GM23338 (cell line): Measurements from ENCODE around the gene RIN3. TPM values are rescaled to one million over a fixed set of nuclear protein-coding genes. Genes with fewer than 3 reads are reported as not detected.

Source experiments
- ATAC-seq: fragments of 200-7000 bp; cut with Tn5 transposase; 3 replicates; pipeline ENCODE4 v1.9.1; 2020
- DNase-seq: peaks from one replicate; pipeline ENCODE4 v3.0.0-alpha.2; 2015; ENCODE audit warnings: low spot score
- H2AFZ ChIP-seq: fragments of 200-600 bp; sonication (generic); 2 replicates; pipeline ENCODE4 v1.8.0; 2016; ENCODE audit warnings: antibody characterized with exemption, mild to moderate bottlenecking, moderate library complexity
- H3F3A ChIP-seq: fragments of 200-600 bp; sonication (generic); replicated peaks from 2 replicates; pipeline ENCODE4 v1.8.0; 2017; ENCODE audit warnings: antibody characterized with exemption, mixed run types, low read depth
- H3K27ac ChIP-seq: fragments of 200-600 bp; sonication (generic); 2 replicates; pipeline ENCODE4 v1.6.1; 2016; ENCODE audit warnings: low read depth
- H3K27me3 ChIP-seq: fragments of 200-600 bp; sonication (generic); 2 replicates; pipeline ENCODE4 v1.8.0; 2016; ENCODE audit warnings: mild to moderate bottlenecking, mixed run types, moderate library complexity; ENCODE audit not compliant: insufficient read depth
- H3K36me3 ChIP-seq: fragments of 200-600 bp; sonication (generic); 2 replicates; pipeline ENCODE4 v1.8.0; 2016; ENCODE audit warnings: mild to moderate bottlenecking; ENCODE audit not compliant: insufficient read depth
- H3K4me1 ChIP-seq: fragments of 200-600 bp; sonication (generic); 2 replicates; pipeline ENCODE4 v1.8.0; 2016; ENCODE audit warnings: mild to moderate bottlenecking, moderate library complexity; ENCODE audit not compliant: insufficient read depth
- H3K4me2 ChIP-seq: fragments of 200-600 bp; sonication (generic); 2 replicates; pipeline ENCODE4 v1.7.1; 2017; ENCODE audit warnings: mixed run types
- H3K4me3 ChIP-seq: fragments of 200-600 bp; sonication (generic); 2 replicates; pipeline ENCODE4 v1.6.1; 2016; ENCODE audit warnings: mixed run types
- H3K79me2 ChIP-seq: fragments of 200-600 bp; sonication (generic); replicated peaks from 2 replicates; pipeline ENCODE4 v1.8.0; 2017; ENCODE audit warnings: mild to moderate bottlenecking; ENCODE audit not compliant: insufficient read depth
- H3K9me2 ChIP-seq: fragments of 200-600 bp; sonication (generic); 2 replicates; pipeline ENCODE4 v1.8.0; 2017; ENCODE audit not compliant: insufficient read depth
- H4K20me1 ChIP-seq: fragments of 200-600 bp; sonication (generic); replicated peaks from 2 replicates; pipeline ENCODE4 v1.8.0; 2017; ENCODE audit warnings: mild to moderate bottlenecking; ENCODE audit not compliant: insufficient read depth
- H3K27ac Mint-ChIP-seq: 2 replicates; pipeline ENCODE4 v1.8.0; 2020; ENCODE audit warnings: inconsistent platforms, mild to moderate bottlenecking, moderate library complexity, mixed read lengths
- H3K27me3 Mint-ChIP-seq: 3 replicates; pipeline ENCODE4 v1.8.0; 2022; ENCODE audit warnings: low read depth, mild to moderate bottlenecking, moderate library complexity, mixed read lengths, inconsistent platforms; ENCODE audit not compliant: insufficient read depth, poor library complexity
- H3K36me3 Mint-ChIP-seq: 3 replicates; pipeline ENCODE4 v1.8.0; 2021; ENCODE audit warnings: low read depth, mild to moderate bottlenecking, inconsistent platforms, moderate library complexity, mixed read lengths
- H3K4me1 Mint-ChIP-seq: 3 replicates; pipeline ENCODE4 v1.8.0; 2020; ENCODE audit warnings: mild to moderate bottlenecking, inconsistent platforms, mixed read lengths
- H3K4me3 Mint-ChIP-seq: 3 replicates; pipeline ENCODE4 v1.8.0; 2021; ENCODE audit warnings: moderate library complexity, mild to moderate bottlenecking, inconsistent platforms, mixed read lengths
- H3K9me3 Mint-ChIP-seq: 3 replicates; pipeline ENCODE4 v1.8.0; 2020; ENCODE audit warnings: moderate library complexity, mild to moderate bottlenecking, inconsistent platforms, mixed read lengths
- CREB1 ChIP-seq: fragments of 250-450 bp; sonication (Bioruptor Pico); IDR thresholded peaks from 2 replicates; pipeline ENCODE4 v1.5.0; 2020; ENCODE audit warnings: low read depth, mild to moderate bottlenecking, moderate library complexity
- CTCF ChIP-seq, 2 experiments: fragments of 200-600 bp in 1 of 2; sonication (generic) in 1 of 2; conservative IDR thresholded peaks; 2 replicates each; pipeline versions ENCODE4 v1.5.1 to v1.6.1; 2016 to 2017; ENCODE audit warnings: antibody characterized with exemption in 2 of 2, low read depth in 2 of 2, mild to moderate bottlenecking in 2 of 2, moderate library complexity in 1 of 2
- EZH2phosphoT487 ChIP-seq: fragments of 200-600 bp; sonication (generic); IDR thresholded peaks from one replicate; pipeline ENCODE4 v1.8.1; 2018; ENCODE audit warnings: antibody characterized with exemption; ENCODE audit not compliant: unreplicated experiment
- JUNB ChIP-seq: IDR thresholded peaks from one replicate; pipeline ENCODE4 v1.6.1; 2016; ENCODE audit warnings: antibody characterized with exemption; ENCODE audit not compliant: unreplicated experiment
- NANOG ChIP-seq: IDR thresholded peaks from 2 replicates; pipeline ENCODE4 v1.6.1; 2016; ENCODE audit warnings: antibody characterized with exemption, borderline replicate concordance
- POLR2AphosphoS5 ChIP-seq: IDR thresholded peaks from 2 replicates; pipeline ENCODE4 v1.6.1; 2016; ENCODE audit warnings: antibody characterized with exemption, low read depth
- REST ChIP-seq: IDR thresholded peaks from one replicate; pipeline ENCODE4 v1.6.1; 2018; ENCODE audit warnings: antibody characterized with exemption; ENCODE audit not compliant: unreplicated experiment
- STAT1 ChIP-seq: IDR thresholded peaks from one replicate; pipeline ENCODE4 v1.6.1; 2016; ENCODE audit warnings: antibody characterized with exemption; ENCODE audit not compliant: unreplicated experiment
- ZNF114 ChIP-seq: fragments of 250-450 bp; sonication (Bioruptor Pico); IDR thresholded peaks from 2 replicates; pipeline ENCODE4 v1.5.0; 2020; ENCODE audit warnings: mild to moderate bottlenecking, moderate library complexity
- ZNF331 ChIP-seq: fragments of 250-450 bp; sonication (Bioruptor Pico); IDR thresholded peaks from 2 replicates; pipeline ENCODE4 v1.5.0; 2020; ENCODE audit warnings: low read depth, mild to moderate bottlenecking, moderate library complexity
- polyA plus RNA-seq: library from polyadenylated mRNA; unstranded; fragments of >200 nt; fragmentation: Nextera tagmentation; extraction: Ambion mirVana; gene quantifications from 2 replicates; pipeline ENCODE4 v1.2.1, GENCODE V29; 2016
- total RNA-seq: library from RNA; depleted of rRNA; stranded (reverse); fragments of >200 nt; shearing (Covaris generic); gene quantifications from 2 replicates; pipeline ENCODE4 v1.2.3, GENCODE V29; 2014
- TF ChIP-seq, protein P1 (sequence below): fragments of 250-450 bp; sonication (Bioruptor Pico); IDR thresholded peaks from 2 replicates; pipeline ENCODE4 v1.5.0; 2020; ENCODE audit warnings: mild to moderate bottlenecking, moderate library complexity
- TF ChIP-seq, protein P2 (sequence below): IDR thresholded peaks from 2 replicates; pipeline ENCODE4 v1.6.1; 2016; ENCODE audit warnings: antibody characterized with exemption

The RIN3 gene
- total and polyA plus RNA-seq, 2 experiments from 2014 or later = 0.97 to 1.5 TPM

DNA sequence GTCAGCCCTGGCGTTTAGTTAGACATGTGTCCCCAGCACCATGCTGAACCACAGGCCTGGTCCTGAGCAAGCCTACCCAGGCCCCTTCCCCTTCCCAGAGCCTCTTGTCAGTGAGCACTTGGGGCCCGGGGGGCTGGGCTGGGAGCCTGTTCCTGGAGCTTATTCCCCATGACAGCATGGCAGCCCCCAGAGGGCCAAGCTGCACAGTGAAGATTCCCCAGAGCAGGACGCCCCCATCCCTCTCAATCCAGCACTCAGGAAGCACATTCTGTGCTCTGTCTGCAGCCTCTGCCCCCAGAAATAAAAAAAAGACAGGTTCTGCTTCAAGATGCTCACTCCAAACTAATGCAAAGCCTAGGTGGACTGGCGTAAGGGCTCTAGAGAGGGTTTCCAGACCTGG, 117.5 kb downstream of the RIN3 start:
- Histone ChIP-seq H3F3A (no peaks in the 10 kb centered on the region), H3K4me1 (no peaks in the 10 kb centered on the region; the same call in 1 of the 2 replicates), H3K27me3 (no peaks in the 10 kb centered on the region), H3K27ac (no peak overlapping the region), H3K4me2 (no peak overlapping the region), H3K36me3 (no peaks in the 10 kb centered on the region), H3K9me2 (no peaks in the 10 kb centered on the region), H3K4me3 (no peak overlapping the region), H4K20me1 (no peaks in the 10 kb centered on the region), H3K79me2 (no peaks in the 10 kb centered on the region), H2AFZ (no peak overlapping the region)
- DNase-seq (no peak), ATAC-seq (no peak)
- no peak for TF ChIP-seq STAT1
- TF ChIP-seq, protein P1, sequence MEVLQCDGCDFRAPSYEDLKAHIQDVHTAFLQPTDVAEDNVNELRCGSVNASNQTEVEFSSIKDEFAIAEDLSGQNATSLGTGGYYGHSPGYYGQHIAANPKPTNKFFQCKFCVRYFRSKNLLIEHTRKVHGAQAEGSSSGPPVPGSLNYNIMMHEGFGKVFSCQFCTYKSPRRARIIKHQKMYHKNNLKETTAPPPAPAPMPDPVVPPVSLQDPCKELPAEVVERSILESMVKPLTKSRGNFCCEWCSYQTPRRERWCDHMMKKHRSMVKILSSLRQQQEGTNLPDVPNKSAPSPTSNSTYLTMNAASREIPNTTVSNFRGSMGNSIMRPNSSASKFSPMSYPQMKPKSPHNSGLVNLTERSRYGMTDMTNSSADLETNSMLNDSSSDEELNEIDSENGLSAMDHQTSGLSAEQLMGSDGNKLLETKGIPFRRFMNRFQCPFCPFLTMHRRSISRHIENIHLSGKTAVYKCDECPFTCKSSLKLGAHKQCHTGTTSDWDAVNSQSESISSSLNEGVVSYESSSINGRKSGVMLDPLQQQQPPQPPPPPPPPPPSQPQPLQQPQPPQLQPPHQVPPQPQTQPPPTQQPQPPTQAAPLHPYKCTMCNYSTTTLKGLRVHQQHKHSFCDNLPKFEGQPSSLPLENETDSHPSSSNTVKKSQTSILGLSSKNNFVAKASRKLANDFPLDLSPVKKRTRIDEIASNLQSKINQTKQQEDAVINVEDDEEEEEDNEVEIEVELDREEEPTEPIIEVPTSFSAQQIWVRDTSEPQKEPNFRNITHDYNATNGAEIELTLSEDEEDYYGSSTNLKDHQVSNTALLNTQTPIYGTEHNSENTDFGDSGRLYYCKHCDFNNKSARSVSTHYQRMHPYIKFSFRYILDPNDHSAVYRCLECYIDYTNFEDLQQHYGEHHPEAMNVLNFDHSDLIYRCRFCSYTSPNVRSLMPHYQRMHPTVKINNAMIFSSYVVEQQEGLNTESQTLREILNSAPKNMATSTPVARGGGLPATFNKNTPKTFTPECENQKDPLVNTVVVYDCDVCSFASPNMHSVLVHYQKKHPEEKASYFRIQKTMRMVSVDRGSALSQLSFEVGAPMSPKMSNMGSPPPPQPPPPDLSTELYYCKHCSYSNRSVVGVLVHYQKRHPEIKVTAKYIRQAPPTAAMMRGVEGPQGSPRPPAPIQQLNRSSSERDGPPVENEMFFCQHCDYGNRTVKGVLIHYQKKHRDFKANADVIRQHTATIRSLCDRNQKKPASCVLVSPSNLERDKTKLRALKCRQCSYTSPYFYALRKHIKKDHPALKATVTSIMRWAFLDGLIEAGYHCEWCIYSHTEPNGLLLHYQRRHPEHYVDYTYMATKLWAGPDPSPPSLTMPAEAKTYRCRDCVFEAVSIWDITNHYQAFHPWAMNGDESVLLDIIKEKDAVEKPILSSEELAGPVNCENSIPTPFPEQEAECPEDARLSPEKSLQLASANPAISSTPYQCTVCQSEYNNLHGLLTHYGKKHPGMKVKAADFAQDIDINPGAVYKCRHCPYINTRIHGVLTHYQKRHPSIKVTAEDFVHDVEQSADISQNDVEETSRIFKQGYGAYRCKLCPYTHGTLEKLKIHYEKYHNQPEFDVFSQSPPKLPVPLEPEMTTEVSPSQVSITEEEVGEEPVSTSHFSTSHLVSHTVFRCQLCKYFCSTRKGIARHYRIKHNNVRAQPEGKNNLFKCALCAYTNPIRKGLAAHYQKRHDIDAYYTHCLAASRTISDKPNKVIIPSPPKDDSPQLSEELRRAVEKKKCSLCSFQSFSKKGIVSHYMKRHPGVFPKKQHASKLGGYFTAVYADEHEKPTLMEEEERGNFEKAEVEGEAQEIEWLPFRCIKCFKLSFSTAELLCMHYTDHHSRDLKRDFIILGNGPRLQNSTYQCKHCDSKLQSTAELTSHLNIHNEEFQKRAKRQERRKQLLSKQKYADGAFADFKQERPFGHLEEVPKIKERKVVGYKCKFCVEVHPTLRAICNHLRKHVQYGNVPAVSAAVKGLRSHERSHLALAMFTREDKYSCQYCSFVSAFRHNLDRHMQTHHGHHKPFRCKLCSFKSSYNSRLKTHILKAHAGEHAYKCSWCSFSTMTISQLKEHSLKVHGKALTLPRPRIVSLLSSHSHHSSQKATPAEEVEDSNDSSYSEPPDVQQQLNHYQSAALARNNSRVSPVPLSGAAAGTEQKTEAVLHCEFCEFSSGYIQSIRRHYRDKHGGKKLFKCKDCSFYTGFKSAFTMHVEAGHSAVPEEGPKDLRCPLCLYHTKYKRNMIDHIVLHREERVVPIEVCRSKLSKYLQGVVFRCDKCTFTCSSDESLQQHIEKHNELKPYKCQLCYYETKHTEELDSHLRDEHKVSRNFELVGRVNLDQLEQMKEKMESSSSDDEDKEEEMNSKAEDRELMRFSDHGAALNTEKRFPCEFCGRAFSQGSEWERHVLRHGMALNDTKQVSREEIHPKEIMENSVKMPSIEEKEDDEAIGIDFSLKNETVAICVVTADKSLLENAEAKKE (CRISPR knock-in tag) = no peak
- no peak for TF ChIP-seq JUNB
- TF ChIP-seq ZNF331 = no peak
- TF ChIP-seq, protein P2, sequence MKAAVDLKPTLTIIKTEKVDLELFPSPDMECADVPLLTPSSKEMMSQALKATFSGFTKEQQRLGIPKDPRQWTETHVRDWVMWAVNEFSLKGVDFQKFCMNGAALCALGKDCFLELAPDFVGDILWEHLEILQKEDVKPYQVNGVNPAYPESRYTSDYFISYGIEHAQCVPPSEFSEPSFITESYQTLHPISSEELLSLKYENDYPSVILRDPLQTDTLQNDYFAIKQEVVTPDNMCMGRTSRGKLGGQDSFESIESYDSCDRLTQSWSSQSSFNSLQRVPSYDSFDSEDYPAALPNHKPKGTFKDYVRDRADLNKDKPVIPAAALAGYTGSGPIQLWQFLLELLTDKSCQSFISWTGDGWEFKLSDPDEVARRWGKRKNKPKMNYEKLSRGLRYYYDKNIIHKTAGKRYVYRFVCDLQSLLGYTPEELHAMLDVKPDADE = no peak
- no peak for TF ChIP-seq CTCF (conservative IDR thresholded peaks at IDR 0.05; ENCODE audit: low read depth in 2 of 2)
- no peak for TF ChIP-seq POLR2AphosphoS5
- TF ChIP-seq REST = no peak
- no peak for TF ChIP-seq ZNF114 (CRISPR knock-in tag)
- TF ChIP-seq EZH2phosphoT487 = no peak
- TF ChIP-seq NANOG = no peak
- no peak for TF ChIP-seq CREB1 (CRISPR knock-in tag)
- Mint-ChIP-seq H3K9me3 (peaks cover 24% of the 10 kb centered on the region), H3K27me3 (peaks cover 5% of the 10 kb centered on the region), H3K4me3 (no peak overlapping the region), H3K4me1 (peaks cover 8% of the 10 kb centered on the region), H3K36me3 (peaks cover 15% of the 10 kb centered on the region), H3K27ac (no peak overlapping the region)
